Stomach (tissue), 4 donors: ENCODE results near the gene COX6B2.

Experiments used
- POLR2AphosphoS5 ChIP-seq, 3 donors: sonication (generic); formaldehyde crosslinking; IDR thresholded peaks; one replicate each; pipeline ENCODE4 v1.6.1; 2016; ENCODE audit warnings: antibody characterized with exemption in 3 of 3
- TF ChIP-seq, protein P1 (sequence below), 7 experiments: fragments of 450-650 bp in 4 of 7; fragments of 200-600 bp in 3 of 7; sonication (generic) in 3 of 7; IDR thresholded peaks; one replicate each; pipeline ENCODE4 v1.5.1; 2016 to 2019; ENCODE audit warnings: antibody characterized with exemption in 7 of 7, control low read depth in 2 of 7, mild to moderate bottlenecking in 1 of 7

DNA sequence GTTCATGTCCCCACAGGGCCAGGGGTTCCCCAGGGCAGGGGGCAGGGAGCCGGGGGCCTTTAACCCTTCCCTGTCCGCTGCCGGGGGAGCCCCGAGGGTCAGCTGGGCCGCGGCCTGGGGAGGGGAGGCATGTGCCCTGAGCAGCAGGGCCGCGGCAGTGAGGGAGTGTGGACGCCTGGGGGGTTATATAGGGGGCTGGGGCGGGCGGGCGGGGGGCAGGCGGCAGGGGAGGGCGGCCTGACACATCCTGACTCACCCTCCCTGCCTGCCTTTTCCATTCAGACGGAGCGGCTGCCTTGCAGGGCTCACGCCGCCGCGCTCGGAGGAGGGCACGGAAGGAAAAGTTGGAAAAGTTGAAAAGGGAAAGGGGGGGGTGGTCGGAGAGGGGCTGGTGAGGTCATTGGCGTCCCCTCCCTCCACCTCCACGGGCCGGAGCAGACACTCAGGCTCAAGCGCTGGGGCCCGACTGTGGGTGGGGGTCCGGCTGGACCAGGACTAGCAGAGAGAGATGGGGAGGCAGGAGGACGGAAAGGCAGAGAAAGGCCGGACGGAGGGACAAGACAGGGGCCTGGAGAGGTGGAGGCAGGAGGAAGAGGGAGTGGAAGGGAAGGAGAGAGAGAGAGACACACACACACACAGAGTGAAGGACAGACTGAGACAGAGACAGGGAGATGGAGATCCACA, 15.9 kb upstream of the COX6B2 start, which contains the start of gene IL11:
- TF ChIP-seq, protein P1, sequence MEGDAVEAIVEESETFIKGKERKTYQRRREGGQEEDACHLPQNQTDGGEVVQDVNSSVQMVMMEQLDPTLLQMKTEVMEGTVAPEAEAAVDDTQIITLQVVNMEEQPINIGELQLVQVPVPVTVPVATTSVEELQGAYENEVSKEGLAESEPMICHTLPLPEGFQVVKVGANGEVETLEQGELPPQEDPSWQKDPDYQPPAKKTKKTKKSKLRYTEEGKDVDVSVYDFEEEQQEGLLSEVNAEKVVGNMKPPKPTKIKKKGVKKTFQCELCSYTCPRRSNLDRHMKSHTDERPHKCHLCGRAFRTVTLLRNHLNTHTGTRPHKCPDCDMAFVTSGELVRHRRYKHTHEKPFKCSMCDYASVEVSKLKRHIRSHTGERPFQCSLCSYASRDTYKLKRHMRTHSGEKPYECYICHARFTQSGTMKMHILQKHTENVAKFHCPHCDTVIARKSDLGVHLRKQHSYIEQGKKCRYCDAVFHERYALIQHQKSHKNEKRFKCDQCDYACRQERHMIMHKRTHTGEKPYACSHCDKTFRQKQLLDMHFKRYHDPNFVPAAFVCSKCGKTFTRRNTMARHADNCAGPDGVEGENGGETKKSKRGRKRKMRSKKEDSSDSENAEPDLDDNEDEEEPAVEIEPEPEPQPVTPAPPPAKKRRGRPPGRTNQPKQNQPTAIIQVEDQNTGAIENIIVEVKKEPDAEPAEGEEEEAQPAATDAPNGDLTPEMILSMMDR (IDR thresholded peaks at IDR 0.05) = no peak
- TF ChIP-seq POLR2AphosphoS5 (IDR thresholded peaks at IDR 0.05) = no peak
